ENCODE data around the gene PTHLH. TPM values are rescaled to one million over a fixed set of nuclear protein-coding genes. Genes with fewer than 3 reads are reported as not detected.

The PTHLH gene
- polyA plus RNA-seq (2013, experiment 1 of 2): 0.15 TPM
- polyA plus RNA-seq (2013, experiment 2 of 2): 0.38 TPM

DNA sequence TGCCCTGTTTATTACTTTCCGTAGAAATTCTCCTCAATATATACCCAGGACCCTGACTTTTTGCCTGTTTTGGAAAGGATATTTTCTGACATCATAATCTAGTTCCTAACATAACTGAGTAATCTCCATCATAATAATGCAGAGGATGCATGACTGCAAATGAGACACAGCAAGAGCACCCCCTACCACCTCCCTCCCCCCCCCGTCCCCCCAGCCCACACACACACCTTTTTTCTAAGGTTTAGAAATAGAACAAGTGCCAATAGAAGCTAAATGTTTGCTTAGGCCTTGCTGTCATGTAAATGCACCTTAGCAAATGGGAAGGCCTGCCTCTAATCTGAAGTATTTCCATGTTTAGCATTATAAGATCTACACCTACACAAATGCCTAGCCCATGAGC, at the start of gene PTHLH:
TSS of gene PTHLH (minus strand) at position 13 of the 400 bp plus-strand sequence. CDS start 3,239 bp downstream, outside the sequence.
- Histone ChIP-seq H3K27ac (ENCODE audit: low read depth, low read length) (no peak within 1 kb of the TSS), H3K27me3 (ENCODE audit: insufficient read depth, low read length) (peaks cover 99% of the 10 kb centered on the region), H3K9me3 (ENCODE audit: insufficient read depth, low read depth, low read length) (no peaks in the 10 kb centered on the region), H3K9ac (ENCODE audit: low read depth, low read length) (no peak within 1 kb of the TSS), H3K4me1 (ENCODE audit: insufficient read depth, low read length) (peaks cover 47% of the 10 kb centered on the region), H3K4me3 (ENCODE audit: low read length) (peak within 1 kb of the TSS; percentile 58), H3K36me3 (ENCODE audit: insufficient read depth, low read length) (no peaks in the 10 kb centered on the region)
- WGBS: 56% methylated on average over 1 of the region's 2 CpGs

- WGBS: 97% methylated on average over 3 of the region's 4 CpGs
- H3K9ac ChIP-seq (ENCODE audit: low read depth, low read length): no peak overlapping the region
- H3K9me3 ChIP-seq (ENCODE audit: insufficient read depth, low read depth, low read length): no peaks in the 10 kb centered on the region
- no peaks in the 10 kb centered on the region for H3K36me3 ChIP-seq (ENCODE audit: insufficient read depth, low read length)
- no peaks in the 10 kb centered on the region for H3K4me1 ChIP-seq (ENCODE audit: insufficient read depth, low read length)
- H3K4me3 ChIP-seq (ENCODE audit: low read length): no peak overlapping the region
- H3K27ac ChIP-seq (ENCODE audit: low read depth, low read length): no peak overlapping the region
- no peaks in the 10 kb centered on the region for H3K27me3 ChIP-seq (ENCODE audit: insufficient read depth, low read length)
These were observed 49.2 kb upstream of the PTHLH start for GRCh38 chr12:28021704-28022103.

DNA sequence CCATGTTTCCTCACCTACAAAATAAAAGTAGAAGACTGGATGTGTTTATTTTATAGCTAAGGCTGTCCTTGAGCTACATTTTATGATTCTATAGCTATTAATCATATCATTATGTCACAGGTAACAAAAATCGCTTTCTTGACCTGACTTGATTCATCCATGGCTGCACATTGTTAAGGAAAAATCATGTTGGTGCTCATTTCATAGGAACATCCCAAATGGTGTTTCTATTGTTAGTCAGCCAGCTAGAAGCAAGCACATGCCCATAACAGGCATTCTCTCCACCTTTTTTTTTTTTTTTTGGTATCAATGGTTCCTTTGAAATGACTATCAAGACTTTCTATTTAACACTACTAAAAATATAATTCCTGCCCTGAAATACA, 45.3 kb upstream of the PTHLH start:
- H3K9ac ChIP-seq (ENCODE audit: low read depth, low read length): no peak overlapping the region
- no peaks in the 10 kb centered on the region for H3K36me3 ChIP-seq (ENCODE audit: insufficient read depth, low read length)
- WGBS: 79% methylated on average over 1 of the region's 1 CpG
- H3K27ac ChIP-seq (ENCODE audit: low read depth, low read length): no peak overlapping the region
- H3K27me3 ChIP-seq (ENCODE audit: insufficient read depth, low read length): no peaks in the 10 kb centered on the region
- no peaks in the 10 kb centered on the region for H3K4me1 ChIP-seq (ENCODE audit: insufficient read depth, low read length)
- no peak overlapping the region for H3K4me3 ChIP-seq (ENCODE audit: low read length)
- no peaks in the 10 kb centered on the region for H3K9me3 ChIP-seq (ENCODE audit: insufficient read depth, low read depth, low read length)

GRCh38 chr12:28017126-28017872, 44.8 kb upstream of the PTHLH start:
- Histone ChIP-seq H3K9me3 (ENCODE audit: insufficient read depth, low read depth, low read length) (no peaks in the 10 kb centered on the region), H3K4me1 (ENCODE audit: insufficient read depth, low read length) (no peaks in the 10 kb centered on the region), H3K4me3 (ENCODE audit: low read length) (no peak overlapping the region), H3K9ac (ENCODE audit: low read depth, low read length) (no peak overlapping the region), H3K36me3 (ENCODE audit: insufficient read depth, low read length) (no peaks in the 10 kb centered on the region), H3K27ac (ENCODE audit: low read depth, low read length) (no peak overlapping the region), H3K27me3 (ENCODE audit: insufficient read depth, low read length) (no peaks in the 10 kb centered on the region)
- 93% methylated on average over 4 of the region's 4 CpGs for WGBS

DNA sequence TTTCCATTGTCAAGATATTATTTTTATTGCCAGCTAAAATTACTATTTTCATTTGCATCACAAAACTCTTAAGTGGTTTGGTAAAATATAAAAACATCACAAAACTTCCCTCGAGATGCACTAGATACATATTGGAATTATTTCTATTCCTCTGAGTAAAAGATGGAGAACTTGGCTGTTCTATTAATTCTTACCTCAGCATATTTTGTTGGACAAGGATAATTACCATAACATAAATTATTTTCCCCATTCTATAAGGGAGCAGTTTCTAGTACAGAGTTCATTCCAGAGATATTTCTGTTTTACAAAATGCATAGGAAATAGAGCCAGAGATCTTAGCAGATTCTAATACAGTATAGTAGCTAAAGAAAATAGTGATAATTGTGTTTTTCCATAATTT, 42.6 kb upstream of the PTHLH start:
- no CpG with 5 or more reads among the region's 1 CpG for WGBS
- H3K27me3 ChIP-seq (ENCODE audit: insufficient read depth, low read length): no peaks in the 10 kb centered on the region
- H3K36me3 ChIP-seq (ENCODE audit: insufficient read depth, low read length): no peaks in the 10 kb centered on the region

DNA sequence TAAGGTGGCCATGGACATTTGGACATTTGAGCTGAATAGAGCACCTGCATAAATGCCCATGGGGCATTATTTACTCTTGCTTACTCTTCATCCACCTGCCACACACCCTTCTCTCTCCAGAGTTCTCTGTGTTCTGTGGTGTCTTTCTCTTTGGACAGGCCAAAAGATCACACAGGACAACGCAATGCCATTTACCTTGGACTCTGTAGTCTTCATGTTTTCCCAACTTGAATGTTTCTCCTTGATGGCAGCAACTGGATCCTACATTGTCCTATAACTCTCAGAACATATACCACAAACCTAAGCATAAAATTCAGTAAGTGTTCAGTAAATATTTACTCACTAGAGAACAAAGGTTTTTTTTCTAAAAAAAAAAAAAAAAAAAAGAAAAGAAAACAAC, 41.7 kb upstream of the PTHLH start:
- Histone ChIP-seq H3K9me3 (ENCODE audit: insufficient read depth, low read depth, low read length) (no peaks in the 10 kb centered on the region), H3K4me3 (ENCODE audit: low read length) (no peak overlapping the region), H3K4me1 (ENCODE audit: insufficient read depth, low read length) (no peaks in the 10 kb centered on the region), H3K36me3 (ENCODE audit: insufficient read depth, low read length) (no peaks in the 10 kb centered on the region), H3K27me3 (ENCODE audit: insufficient read depth, low read length) (no peaks in the 10 kb centered on the region), H3K9ac (ENCODE audit: low read depth, low read length) (no peak overlapping the region), H3K27ac (ENCODE audit: low read depth, low read length) (no peak overlapping the region)
- WGBS: 100% methylated on average over 1 of the region's 1 CpG

More for the DNA sequence above, 42.6 kb upstream of the PTHLH start:
- no peak overlapping the region for H3K9ac ChIP-seq (ENCODE audit: low read depth, low read length)
- H3K4me3 ChIP-seq (ENCODE audit: low read length): no peak overlapping the region
- H3K4me1 ChIP-seq (ENCODE audit: insufficient read depth, low read length): no peaks in the 10 kb centered on the region
- no peaks in the 10 kb centered on the region for H3K9me3 ChIP-seq (ENCODE audit: insufficient read depth, low read depth, low read length)
- no peak overlapping the region for H3K27ac ChIP-seq (ENCODE audit: low read depth, low read length)

DNA sequence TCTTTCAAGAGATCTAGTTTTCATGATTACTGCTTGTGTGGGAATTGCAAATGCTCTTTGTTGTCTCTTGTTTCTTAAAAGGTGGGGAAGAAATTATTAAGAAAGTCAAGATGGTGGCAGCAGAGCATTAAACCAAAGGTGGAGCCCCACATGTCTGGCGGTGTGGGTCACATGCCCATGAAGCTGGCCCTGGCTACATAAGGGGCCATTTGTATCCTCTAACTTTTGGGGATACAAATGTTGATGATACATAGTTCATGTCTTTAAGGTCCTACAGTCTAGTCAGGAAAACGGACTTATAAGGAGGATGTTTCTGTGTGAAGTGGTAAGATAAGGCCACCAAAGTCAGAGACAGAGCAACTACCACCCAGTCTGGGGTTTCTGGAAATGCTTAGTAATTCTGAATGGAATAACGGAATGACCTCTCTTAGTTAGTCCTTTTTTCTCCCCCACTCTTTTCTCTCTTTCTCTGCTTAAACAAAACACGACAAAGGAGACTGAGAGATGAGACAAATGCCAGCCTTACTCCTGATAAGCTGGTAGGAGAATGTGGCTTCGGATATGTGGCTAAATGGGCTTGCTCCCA, 39.9 kb upstream of the PTHLH start:
- Histone ChIP-seq H3K4me1 (ENCODE audit: insufficient read depth, low read length) (no peaks in the 10 kb centered on the region), H3K36me3 (ENCODE audit: insufficient read depth, low read length) (no peaks in the 10 kb centered on the region), H3K9me3 (ENCODE audit: insufficient read depth, low read depth, low read length) (no peaks in the 10 kb centered on the region), H3K4me3 (ENCODE audit: low read length) (no peak overlapping the region), H3K27ac (ENCODE audit: low read depth, low read length) (no peak overlapping the region), H3K9ac (ENCODE audit: low read depth, low read length) (no peak overlapping the region), H3K27me3 (ENCODE audit: insufficient read depth, low read length) (no peaks in the 10 kb centered on the region)
- 90% methylated on average over 5 of the region's 5 CpGs for WGBS

GRCh38 chr12:28010036-28010435, 37.5 kb upstream of the PTHLH start:
- no peaks in the 10 kb centered on the region for H3K36me3 ChIP-seq (ENCODE audit: insufficient read depth, low read length)
- no peak overlapping the region for H3K27ac ChIP-seq (ENCODE audit: low read depth, low read length)
- H3K9ac ChIP-seq (ENCODE audit: low read depth, low read length): no peak overlapping the region
- no peak overlapping the region for H3K4me3 ChIP-seq (ENCODE audit: low read length)
- no peaks in the 10 kb centered on the region for H3K9me3 ChIP-seq (ENCODE audit: insufficient read depth, low read depth, low read length)
- WGBS: 100% methylated on average over 2 of the region's 2 CpGs
- H3K27me3 ChIP-seq (ENCODE audit: insufficient read depth, low read length): no peaks in the 10 kb centered on the region
- H3K4me1 ChIP-seq (ENCODE audit: insufficient read depth, low read length): no peaks in the 10 kb centered on the region

GRCh38 chr12:27999970-28000369, 27.4 kb upstream of the PTHLH start:
- WGBS: 94% methylated on average over 4 of the region's 4 CpGs
- H3K9me3 ChIP-seq (ENCODE audit: insufficient read depth, low read depth, low read length): no peaks in the 10 kb centered on the region
- H3K36me3 ChIP-seq (ENCODE audit: insufficient read depth, low read length): no peaks in the 10 kb centered on the region
- no peak overlapping the region for H3K27ac ChIP-seq (ENCODE audit: low read depth, low read length)
- no peak overlapping the region for H3K9ac ChIP-seq (ENCODE audit: low read depth, low read length)
- H3K27me3 ChIP-seq (ENCODE audit: insufficient read depth, low read length): no peaks in the 10 kb centered on the region
- H3K4me1 ChIP-seq (ENCODE audit: insufficient read depth, low read length): no peaks in the 10 kb centered on the region
- no peak overlapping the region for H3K4me3 ChIP-seq (ENCODE audit: low read length)

DNA sequence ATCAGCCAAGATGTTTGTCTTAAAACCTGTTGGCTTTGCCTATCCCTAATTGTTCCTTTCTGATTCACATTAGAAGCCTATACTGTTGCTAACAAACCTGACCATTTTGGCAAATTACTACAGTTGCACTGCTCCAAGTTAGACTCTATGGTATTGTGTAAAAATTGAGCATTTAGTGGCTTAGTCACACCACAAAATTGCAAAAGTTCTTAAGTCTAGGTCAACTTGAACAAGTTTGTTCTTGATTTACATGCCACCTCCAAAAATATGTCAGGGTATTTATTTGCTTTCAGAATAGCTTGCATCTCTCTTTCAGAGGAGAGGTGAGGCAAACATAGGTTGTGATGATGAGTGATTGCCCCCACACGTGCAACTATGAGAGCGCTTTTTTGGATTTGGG, 27.0 kb upstream of the PTHLH start:
- H3K27ac ChIP-seq (ENCODE audit: low read depth, low read length): no peak overlapping the region
- no peaks in the 10 kb centered on the region for H3K9me3 ChIP-seq (ENCODE audit: insufficient read depth, low read depth, low read length)
- no peaks in the 10 kb centered on the region for H3K36me3 ChIP-seq (ENCODE audit: insufficient read depth, low read length)
- no peaks in the 10 kb centered on the region for H3K27me3 ChIP-seq (ENCODE audit: insufficient read depth, low read length)
- H3K4me3 ChIP-seq (ENCODE audit: low read length): no peak overlapping the region
- no peak overlapping the region for H3K9ac ChIP-seq (ENCODE audit: low read depth, low read length)
- no peaks in the 10 kb centered on the region for H3K4me1 ChIP-seq (ENCODE audit: insufficient read depth, low read length)
- 88% methylated on average over 2 of the region's 2 CpGs for WGBS

- no peaks in the 10 kb centered on the region for H3K9me3 ChIP-seq (ENCODE audit: insufficient read depth, low read depth, low read length)
- no peaks in the 10 kb centered on the region for H3K36me3 ChIP-seq (ENCODE audit: insufficient read depth, low read length)
- no peak overlapping the region for H3K9ac ChIP-seq (ENCODE audit: low read depth, low read length)
- H3K27me3 ChIP-seq (ENCODE audit: insufficient read depth, low read length): no peaks in the 10 kb centered on the region
- H3K4me3 ChIP-seq (ENCODE audit: low read length): no peak overlapping the region
- H3K27ac ChIP-seq (ENCODE audit: low read depth, low read length): no peak overlapping the region
- no peaks in the 10 kb centered on the region for H3K4me1 ChIP-seq (ENCODE audit: insufficient read depth, low read length)
These were observed 26.1 kb upstream of the PTHLH start for GRCh38 chr12:27998658-27999057.
